ENCODE data around the gene GNAQ. TPM values are rescaled to one million over a fixed set of nuclear protein-coding genes. Genes with fewer than 3 reads are reported as not detected.

The GNAQ gene
- total and polyA plus RNA-seq, 2 experiments from 2014 or later = 21.1 to 43.1 TPM

- no peaks in the 10 kb centered on the region for H3K27me3 Mint-ChIP-seq (ENCODE audit: insufficient read depth, low read depth, poor library complexity)
- peaks cover 24% of the 10 kb centered on the region for H3K4me1 Mint-ChIP-seq
- H3K4me3 Mint-ChIP-seq = no peak overlapping the region
- no peak for DNase-seq (ENCODE audit: low spot score)
- no peak for ATAC-seq
- no peak overlapping the region for H3K27ac Mint-ChIP-seq
- Histone ChIP-seq H4K20me1 (replicated peaks; ENCODE audit: insufficient read depth) (0 out of 2 replicates have a peak, but pooled peaks cover 7% of the 10 kb centered on the region), H3K4me1 (ENCODE audit: insufficient read depth) (no peaks in the 10 kb centered on the region), H3K4me2 (no peak overlapping the region), H3K9me2 (ENCODE audit: insufficient read depth) (0 out of 2 replicates have a peak, but pooled peaks cover 5% of the 10 kb centered on the region), H3K36me3 (ENCODE audit: insufficient read depth) (no peaks in the 10 kb centered on the region), H2AFZ (no peak overlapping the region), H3K27ac (ENCODE audit: low read depth) (no peak overlapping the region), H3K4me3 (no peak overlapping the region), H3K79me2 (replicated peaks; ENCODE audit: insufficient read depth) (peaks cover 6% of the 10 kb centered on the region), H3K27me3 (ENCODE audit: insufficient read depth) (no peaks in the 10 kb centered on the region), H3F3A (replicated peaks; ENCODE audit: low read depth) (no peaks in the 10 kb centered on the region)
- H3K9me3 Mint-ChIP-seq = no peaks in the 10 kb centered on the region
- no peaks in the 10 kb centered on the region for H3K36me3 Mint-ChIP-seq (ENCODE audit: low read depth)
- TF ChIP-seq POLR2AphosphoS5 (IDR thresholded peaks at IDR 0.05; ENCODE audit: low read depth) (no peak), EZH2phosphoT487 (IDR thresholded peaks at IDR 0.05; ENCODE audit: unreplicated experiment) (no peak), ETS1 (IDR thresholded peaks at IDR 0.05) (no peak), ZNF114 (CRISPR knock-in tag; IDR thresholded peaks at IDR 0.05) (no peak), CTCF (conservative IDR thresholded peaks at IDR 0.05; ENCODE audit: low read depth in 2 of 2) (no peak), EZH2 (IDR thresholded peaks at IDR 0.05; ENCODE audit: low read depth, unreplicated experiment) (no peak), STAT1 (IDR thresholded peaks at IDR 0.05; ENCODE audit: unreplicated experiment) (no peak), JUNB (IDR thresholded peaks at IDR 0.05; ENCODE audit: unreplicated experiment) (no peak), NANOG (IDR thresholded peaks at IDR 0.05; ENCODE audit: borderline replicate concordance) (no peak)
- TF ChIP-seq, protein P1, sequence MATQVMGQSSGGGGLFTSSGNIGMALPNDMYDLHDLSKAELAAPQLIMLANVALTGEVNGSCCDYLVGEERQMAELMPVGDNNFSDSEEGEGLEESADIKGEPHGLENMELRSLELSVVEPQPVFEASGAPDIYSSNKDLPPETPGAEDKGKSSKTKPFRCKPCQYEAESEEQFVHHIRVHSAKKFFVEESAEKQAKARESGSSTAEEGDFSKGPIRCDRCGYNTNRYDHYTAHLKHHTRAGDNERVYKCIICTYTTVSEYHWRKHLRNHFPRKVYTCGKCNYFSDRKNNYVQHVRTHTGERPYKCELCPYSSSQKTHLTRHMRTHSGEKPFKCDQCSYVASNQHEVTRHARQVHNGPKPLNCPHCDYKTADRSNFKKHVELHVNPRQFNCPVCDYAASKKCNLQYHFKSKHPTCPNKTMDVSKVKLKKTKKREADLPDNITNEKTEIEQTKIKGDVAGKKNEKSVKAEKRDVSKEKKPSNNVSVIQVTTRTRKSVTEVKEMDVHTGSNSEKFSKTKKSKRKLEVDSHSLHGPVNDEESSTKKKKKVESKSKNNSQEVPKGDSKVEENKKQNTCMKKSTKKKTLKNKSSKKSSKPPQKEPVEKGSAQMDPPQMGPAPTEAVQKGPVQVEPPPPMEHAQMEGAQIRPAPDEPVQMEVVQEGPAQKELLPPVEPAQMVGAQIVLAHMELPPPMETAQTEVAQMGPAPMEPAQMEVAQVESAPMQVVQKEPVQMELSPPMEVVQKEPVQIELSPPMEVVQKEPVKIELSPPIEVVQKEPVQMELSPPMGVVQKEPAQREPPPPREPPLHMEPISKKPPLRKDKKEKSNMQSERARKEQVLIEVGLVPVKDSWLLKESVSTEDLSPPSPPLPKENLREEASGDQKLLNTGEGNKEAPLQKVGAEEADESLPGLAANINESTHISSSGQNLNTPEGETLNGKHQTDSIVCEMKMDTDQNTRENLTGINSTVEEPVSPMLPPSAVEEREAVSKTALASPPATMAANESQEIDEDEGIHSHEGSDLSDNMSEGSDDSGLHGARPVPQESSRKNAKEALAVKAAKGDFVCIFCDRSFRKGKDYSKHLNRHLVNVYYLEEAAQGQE (IDR thresholded peaks at IDR 0.05; ENCODE audit: unreplicated experiment) = no peak
Measured at GRCh38 chr9:77848897-77849296, 182.7 kb downstream of the GNAQ start.
